Activated CD4-positive, CD25-positive, alpha-beta regulatory T cell (primary cell): ENCODE data around the gene RASGEF1C.
"Not testable (repeated sequence)": the region's sequence is repeated elsewhere in the genome, so short reads cannot be mapped to it uniquely, and the experiment has no call there.

Experiments
- DNase-seq, 4 experiments: peaks; one replicate each; lab custom pipeline; 2025; lab: John Stamatoyannopoulos, UW

The RASGEF1C gene

DNA sequence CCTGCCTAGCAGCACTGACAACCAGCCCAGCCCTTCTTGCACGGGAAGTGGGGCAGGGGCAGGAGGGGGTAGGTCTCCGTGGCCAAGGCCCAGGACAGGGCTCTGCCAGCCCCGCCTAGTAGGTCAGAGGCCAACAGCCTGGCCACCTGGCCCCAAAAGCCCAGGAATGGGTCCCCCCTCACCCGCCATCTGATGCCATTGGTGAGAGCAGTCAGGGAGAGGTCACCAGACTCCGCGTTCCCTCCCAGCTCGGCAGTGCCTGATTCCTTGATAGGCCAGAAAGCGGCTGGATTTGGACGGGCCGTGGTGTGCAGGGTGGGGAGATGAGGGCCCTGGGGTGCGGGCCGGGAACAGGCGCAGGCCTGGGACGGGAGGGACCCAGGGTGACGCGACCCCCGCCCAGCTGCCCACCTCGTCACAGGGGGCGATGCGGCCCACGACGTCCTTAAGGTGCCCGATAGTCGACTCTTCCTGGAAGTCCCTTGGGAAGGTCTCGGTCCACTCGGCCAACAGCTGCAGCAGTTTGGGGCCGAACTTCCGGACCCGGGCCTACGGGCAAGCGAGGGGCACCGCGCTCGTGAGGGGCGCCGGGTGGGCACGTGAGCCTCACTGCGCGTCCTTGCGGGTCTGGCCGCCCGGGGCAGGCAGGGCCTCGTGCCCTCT lies 72.9 kb downstream of the RASGEF1C start:
- DNase-seq, result no peak

GRCh38 chr5:180135128-180135955 lies 73.7 kb downstream of the RASGEF1C start:
- no peak for DNase-seq

DNA sequence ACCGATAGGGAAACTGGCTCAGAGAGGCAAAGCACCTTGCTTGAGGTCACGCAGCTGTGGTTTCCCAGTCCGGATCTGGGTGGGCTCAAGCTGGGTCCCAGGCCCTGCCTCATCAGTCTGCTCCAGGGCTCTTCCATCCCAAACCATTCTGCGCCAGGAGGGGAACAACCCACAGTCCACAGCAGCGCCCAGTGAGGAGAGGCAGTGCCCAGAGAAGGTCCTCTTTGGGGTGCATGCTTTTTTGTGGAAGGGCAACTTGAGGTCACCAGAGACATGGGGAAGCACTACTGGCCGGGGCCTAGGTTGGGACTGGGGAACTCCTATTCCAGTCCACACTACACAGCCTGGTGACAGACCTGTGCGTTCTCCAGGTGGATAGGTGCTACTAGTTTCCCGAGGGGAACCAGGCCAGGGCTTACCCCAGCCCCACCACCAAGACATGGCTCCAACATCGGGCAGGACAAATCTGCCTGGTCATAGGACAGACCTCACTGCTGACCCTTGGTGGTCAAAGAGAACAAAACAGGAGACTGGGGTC lies 75.0 kb downstream of the RASGEF1C start:
- no peak for DNase-seq

GRCh38 chr5:180133551-180133950 lies 75.5 kb downstream of the RASGEF1C start:
- no peak for DNase-seq

- no peak for DNase-seq
Observed at GRCh38 chr5:180133060-180133459, 76.0 kb downstream of the RASGEF1C start.

- DNase-seq, result no peak
Observed at GRCh38 chr5:180130876-180131740, 77.9 kb downstream of the RASGEF1C start.

DNA sequence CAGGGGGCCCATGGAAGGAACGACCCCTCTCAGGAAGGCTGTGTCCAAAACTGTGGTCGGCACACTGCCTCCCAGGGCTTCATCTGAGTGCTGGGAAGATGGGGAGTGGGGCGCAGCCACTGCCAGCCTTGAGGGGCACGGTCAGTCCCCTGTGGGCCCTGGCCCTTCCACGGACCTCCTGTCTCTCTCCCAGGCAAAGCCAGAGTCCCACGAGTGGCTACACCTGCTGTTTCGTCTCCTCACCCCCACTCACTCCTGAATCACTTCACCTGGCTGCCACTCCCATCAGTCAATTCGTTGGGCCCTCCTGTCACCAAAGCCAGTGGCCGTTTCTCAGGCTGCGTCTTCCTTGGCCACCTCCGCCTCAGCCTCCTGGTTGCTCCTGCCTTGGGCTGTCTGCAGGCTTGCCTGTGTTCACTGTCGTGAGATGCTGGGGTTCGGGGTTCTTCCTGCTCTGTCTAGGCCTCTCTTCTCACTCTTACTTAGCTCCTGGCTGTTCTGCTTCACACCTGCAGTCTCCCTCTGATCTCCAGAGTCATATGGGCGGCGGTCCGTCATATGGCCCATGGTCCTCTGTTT lies 78.6 kb downstream of the RASGEF1C start:
- DNase-seq, result no peak

DNA sequence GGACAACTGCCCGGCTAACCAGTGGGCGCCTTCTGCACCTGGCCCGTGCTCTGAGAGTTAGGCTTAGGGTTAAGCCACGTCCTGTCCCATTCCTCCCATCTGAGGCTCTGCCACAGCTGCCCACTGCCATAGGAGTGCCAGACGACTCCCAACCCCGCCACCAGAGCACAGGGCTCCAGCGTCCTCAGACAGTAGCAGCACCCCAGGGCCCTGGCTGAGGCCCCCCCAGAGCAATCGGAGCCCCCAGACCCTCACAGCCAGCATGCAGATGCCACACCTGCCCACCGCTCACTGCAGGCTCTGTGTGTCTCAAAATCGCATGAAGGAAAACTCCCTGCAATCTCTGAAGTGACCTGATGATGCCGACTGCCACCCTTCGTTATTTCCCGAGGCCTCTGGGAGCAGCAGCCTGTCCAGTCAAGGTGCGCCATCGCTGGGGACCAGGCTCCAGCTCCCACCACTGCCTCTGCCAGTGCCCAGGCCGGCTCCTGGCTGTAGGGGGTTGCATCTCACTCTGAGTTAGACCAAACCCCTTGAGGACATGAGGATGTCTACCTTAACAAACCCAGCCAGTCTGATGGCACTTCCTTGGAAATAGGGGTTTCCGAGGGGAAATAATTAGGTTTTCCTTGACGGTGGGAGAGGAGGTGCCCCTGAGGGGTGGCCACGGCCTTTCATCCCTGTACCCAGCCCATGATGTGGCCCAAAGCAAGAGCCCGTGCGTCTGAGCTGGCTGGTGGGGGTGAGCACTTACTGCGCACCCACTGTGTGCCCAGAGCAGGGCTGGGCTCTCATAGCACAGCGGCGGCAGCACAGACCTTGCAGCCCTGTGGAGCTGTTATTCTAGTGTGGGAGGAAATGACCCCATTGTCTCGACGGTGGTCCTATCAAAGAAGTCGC lies 79.5 kb downstream of the RASGEF1C start:
- DNase-seq, result no peak

GRCh38 chr5:180128671-180129261 lies 80.2 kb downstream of the RASGEF1C start:
- DNase-seq, result no peak

DNA sequence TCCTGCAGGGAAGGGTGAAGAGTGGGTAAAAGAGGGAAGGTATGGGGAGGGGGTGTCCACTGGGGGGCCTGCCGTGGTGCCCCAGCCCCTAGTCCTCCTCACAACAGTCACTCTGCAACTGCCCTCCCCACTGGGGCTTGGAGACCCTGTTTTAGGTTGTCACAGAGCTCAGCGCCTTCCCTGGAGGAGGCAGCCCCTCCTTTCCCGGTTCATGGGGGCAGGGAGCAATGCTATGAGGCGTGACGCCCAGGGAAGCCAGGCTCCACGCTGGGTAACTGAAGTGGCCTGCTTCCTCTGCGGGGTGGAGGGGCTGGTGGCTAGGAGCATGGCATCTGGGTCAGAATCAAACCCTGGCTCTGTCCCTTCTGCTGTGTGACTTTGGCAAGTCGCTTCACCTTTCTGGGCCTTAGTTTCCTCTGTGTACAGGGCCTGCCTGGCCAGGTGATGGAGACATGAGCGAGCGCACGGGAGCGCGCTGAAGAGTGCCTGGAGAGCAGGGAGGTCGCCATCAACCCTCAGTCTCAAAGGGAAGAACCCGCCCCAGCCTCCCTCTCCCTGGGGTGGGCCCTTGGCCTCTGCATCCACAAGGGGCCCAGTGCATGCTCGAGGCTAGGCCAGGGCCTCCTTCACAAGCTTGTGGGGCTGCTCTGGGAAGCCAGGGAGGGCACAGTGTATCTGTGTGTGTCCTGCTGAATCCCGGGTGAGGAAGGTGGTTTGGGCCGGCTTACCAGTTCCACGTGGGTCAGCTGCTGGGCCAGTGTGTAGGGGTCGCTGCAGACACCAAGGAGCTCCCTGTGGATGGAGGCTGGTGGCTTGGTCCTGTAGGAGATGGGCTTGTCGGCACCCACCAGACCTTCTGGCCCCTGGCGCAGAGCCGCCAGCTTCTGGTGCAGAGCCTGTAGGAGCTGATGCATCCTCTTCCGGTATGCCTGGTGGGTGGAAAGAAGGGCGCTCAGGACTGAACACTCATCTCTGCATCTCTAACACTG lies 81.0 kb downstream of the RASGEF1C start:
- no peak for DNase-seq

GRCh38 chr5:180126716-180127681 lies 82.0 kb downstream of the RASGEF1C start:
- no peak for DNase-seq

DNA sequence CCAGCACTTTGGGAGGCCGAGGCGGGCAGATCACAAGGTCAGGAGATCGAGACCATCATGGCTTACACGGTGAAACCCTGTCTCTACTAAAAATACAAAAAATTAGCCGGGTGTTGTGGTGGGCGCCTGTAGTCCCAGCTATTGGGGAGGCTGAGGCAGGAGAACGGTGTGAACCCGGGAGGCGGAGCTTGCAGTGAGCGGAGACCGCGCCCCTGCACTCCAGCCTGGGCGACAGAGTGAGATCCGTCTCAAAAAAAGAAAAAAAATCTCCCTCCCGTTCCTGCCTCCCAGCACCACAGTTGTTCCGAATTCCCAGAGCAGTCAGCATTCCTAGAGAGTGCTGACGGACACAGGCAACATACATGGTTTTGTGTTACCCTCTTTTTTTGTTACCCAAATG lies 82.9 kb downstream of the RASGEF1C start:
- DNase-seq, result not testable (repeated sequence)

GRCh38 chr5:180124662-180125061 lies 84.3 kb downstream of the RASGEF1C start:
- not testable (repeated sequence) for DNase-seq

- no peak for DNase-seq
Observed at GRCh38 chr5:180122875-180123274, 86.1 kb downstream of the RASGEF1C start.

DNA sequence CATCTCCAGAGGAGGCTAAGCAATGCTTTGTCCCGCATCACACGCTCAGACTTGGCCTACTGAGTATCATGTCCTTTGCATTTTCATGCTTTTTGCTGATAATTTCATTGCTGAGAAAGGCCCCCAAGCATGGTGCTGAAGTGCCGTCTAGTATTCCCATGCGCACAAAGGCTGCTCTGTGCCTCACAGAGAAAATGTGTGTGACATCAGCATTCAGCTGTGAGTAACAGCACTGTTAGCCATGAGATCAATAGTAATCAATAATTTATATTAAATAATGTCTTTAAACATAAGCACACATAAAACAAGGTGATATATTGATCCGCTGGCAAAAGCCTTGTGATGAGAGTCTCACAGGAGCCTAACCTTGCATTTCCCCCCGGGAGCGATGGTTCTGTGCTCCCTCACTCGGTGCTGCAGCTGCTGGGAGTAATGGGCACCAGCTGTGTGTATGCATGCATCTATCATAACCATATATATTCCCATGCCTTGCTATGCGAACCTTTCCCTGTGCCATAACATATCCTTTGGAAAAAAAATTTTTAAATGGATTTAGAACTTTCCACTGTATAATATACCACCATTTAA lies 87.1 kb downstream of the RASGEF1C start:
- DNase-seq, result no peak

- DNase-seq, result no peak
Observed at GRCh38 chr5:180120237-180121101, 88.5 kb downstream of the RASGEF1C start.

DNA sequence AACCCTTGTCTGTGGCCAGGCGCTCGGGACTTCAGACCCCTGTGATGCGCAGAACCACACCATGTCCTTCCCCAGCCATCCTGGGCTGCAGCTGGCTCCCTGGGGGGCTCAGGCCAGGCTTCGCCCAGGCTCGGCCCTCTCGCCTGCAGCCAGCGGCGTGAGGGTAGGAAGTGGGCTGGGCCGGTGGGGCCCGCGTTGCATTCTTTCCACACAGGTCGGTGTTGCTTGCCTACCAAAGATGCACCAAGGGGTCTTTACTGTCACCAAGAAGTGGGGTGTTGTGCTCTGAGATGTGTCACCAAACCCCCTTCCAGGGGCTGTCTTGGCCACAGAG lies 89.1 kb downstream of the RASGEF1C start:
- no peak for DNase-seq
